Measurements from ENCODE around the gene CHPF2. TPM values are rescaled to one million over a fixed set of nuclear protein-coding genes. Genes with fewer than 3 reads are reported as not detected.

The CHPF2 gene
- total and polyA plus RNA-seq, 2 experiments from 2014 or later, result 51.0 to 70.0 TPM

GRCh38 chr7:151248346-151249033 is 16.2 kb downstream of the CHPF2 start, which contains the start of gene SMARCD3:
Gene SMARCD3 (minus strand): TSS chr7:151248694. CDS start chr7:151248562, 132 bp downstream.
- H3K4me2 ChIP-seq, result peak within 1 kb of the TSS; percentile 93
- peak; percentile 88 for DNase-seq (ENCODE audit: low spot score)
- H3K79me2 ChIP-seq, result peaks cover 44% of the 10 kb centered on the region
- no peak for TF ChIP-seq CTCF (IDR thresholded peaks at IDR 0.05; ENCODE audit: poor library complexity)
- TF ChIP-seq EZH2phosphoT487 (IDR thresholded peaks at IDR 0.05; ENCODE audit: low read depth, severe bottlenecking, unreplicated experiment), result no peak
- TF ChIP-seq EZH2 (IDR thresholded peaks at IDR 0.05; ENCODE audit: borderline replicate concordance), result no peak
- H4K20me1 ChIP-seq (ENCODE audit: insufficient read depth, poor library complexity, severe bottlenecking), result peaks cover 15% of the 10 kb centered on the region
- no peaks in the 10 kb centered on the region for H3K9me2 ChIP-seq (replicated peaks; ENCODE audit: insufficient read depth)
- peak within 1 kb of the TSS; percentile 70 for H2AFZ ChIP-seq
- H3K4me3 ChIP-seq, result peak within 1 kb of the TSS; percentile 87
- H3K9me3 ChIP-seq (ENCODE audit: low read depth), result no peaks in the 10 kb centered on the region
- H3K36me3 ChIP-seq (replicated peaks; ENCODE audit: insufficient read depth, low read depth), result no peaks in the 10 kb centered on the region
- H3K27ac ChIP-seq, result peak within 1 kb of the TSS; percentile 99
- H3K27me3 ChIP-seq, result no peaks in the 10 kb centered on the region
- under 1% methylated on average over 37 of the region's 71 CpGs for WGBS (ENCODE audit: low lambda C conversion rate, missing lambda C conversion rate)
- peaks cover 66% of the 10 kb centered on the region for H3K4me1 ChIP-seq (ENCODE audit: insufficient read depth)

DNA sequence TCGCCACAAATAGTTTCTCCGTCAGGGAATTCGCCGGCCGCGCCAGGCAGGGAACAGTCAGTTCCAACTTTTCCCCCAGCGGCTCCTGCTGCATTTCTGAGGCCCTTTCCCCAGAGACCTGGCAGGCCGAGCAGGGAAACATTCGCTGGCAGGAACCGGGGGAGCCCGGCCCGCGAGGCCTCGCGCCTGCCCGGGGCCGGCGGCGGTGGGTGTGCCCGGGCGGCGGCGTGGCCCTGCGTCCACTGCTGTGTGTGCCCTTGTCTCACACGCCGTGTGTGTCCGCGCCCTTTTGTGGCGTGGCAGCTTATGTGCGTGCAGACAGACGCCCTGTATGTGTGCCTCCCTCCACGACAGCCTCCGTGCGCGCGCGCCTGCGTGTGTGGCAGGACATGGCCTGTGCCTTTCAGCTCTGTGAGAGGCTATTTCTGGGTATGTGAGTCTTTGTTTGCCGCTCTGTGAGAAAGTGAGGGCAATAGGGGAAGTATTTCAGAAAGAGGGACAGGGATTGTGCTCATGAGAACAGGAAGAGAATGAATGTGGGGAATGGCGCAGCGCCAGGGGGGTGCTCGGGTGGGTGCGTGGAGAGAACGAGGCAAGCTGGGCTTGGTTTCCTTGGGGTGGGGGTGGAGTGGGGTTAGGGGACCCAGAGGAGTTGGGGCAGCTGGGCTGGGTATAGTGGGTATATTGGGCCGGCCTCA is 16.9 kb downstream of the CHPF2 start:
- DNase-seq (ENCODE audit: low spot score), result peak; percentile 83
- H3K9me2 ChIP-seq (replicated peaks; ENCODE audit: insufficient read depth), result no peaks in the 10 kb centered on the region
- no peaks in the 10 kb centered on the region for H3K9me3 ChIP-seq (ENCODE audit: low read depth)
- peak overlapping the region; percentile 70 for H2AFZ ChIP-seq
- peaks cover 44% of the 10 kb centered on the region for H3K79me2 ChIP-seq
- H3K4me2 ChIP-seq, result peak overlapping the region; percentile 93
- peaks cover 11% of the 10 kb centered on the region for H4K20me1 ChIP-seq (ENCODE audit: insufficient read depth, poor library complexity, severe bottlenecking)
- peak overlapping the region; percentile 87 for H3K4me3 ChIP-seq
- no peaks in the 10 kb centered on the region for H3K36me3 ChIP-seq (replicated peaks; ENCODE audit: insufficient read depth, low read depth)
- H3K27me3 ChIP-seq, result no peaks in the 10 kb centered on the region
- TF ChIP-seq CTCF (IDR thresholded peaks at IDR 0.05; ENCODE audit: poor library complexity) (no peak), EZH2 (IDR thresholded peaks at IDR 0.05; ENCODE audit: borderline replicate concordance) (no peak), EZH2phosphoT487 (IDR thresholded peaks at IDR 0.05; ENCODE audit: low read depth, severe bottlenecking, unreplicated experiment) (no peak)
- H3K4me1 ChIP-seq (ENCODE audit: insufficient read depth), result peaks cover 66% of the 10 kb centered on the region
- H3K27ac ChIP-seq, result peak overlapping the region; percentile 99
- WGBS (ENCODE audit: low lambda C conversion rate, missing lambda C conversion rate), result 2% methylated on average over 36 of the region's 45 CpGs

- H3K4me3 ChIP-seq, result peak overlapping the region; percentile 87
Observed at GRCh38 chr7:151249732-151250072, 17.4 kb downstream of the CHPF2 start.

More at GRCh38 chr7:151249732-151250072, 17.4 kb downstream of the CHPF2 start:
- Histone ChIP-seq H3K9me3 (ENCODE audit: low read depth) (no peaks in the 10 kb centered on the region), H4K20me1 (ENCODE audit: insufficient read depth, poor library complexity, severe bottlenecking) (peaks cover 11% of the 10 kb centered on the region), H3K27ac (peak overlapping the region; percentile 99), H3K36me3 (replicated peaks; ENCODE audit: insufficient read depth, low read depth) (no peaks in the 10 kb centered on the region), H3K27me3 (no peaks in the 10 kb centered on the region), H3K79me2 (peaks cover 41% of the 10 kb centered on the region), H3K4me2 (peak overlapping the region; percentile 93), H3K9me2 (replicated peaks; ENCODE audit: insufficient read depth) (no peaks in the 10 kb centered on the region), H3K4me1 (ENCODE audit: insufficient read depth) (peaks cover 63% of the 10 kb centered on the region), H2AFZ (peak overlapping the region; percentile 70)
- DNase-seq (ENCODE audit: low spot score), result peak; percentile 85
- TF ChIP-seq EZH2phosphoT487 (IDR thresholded peaks at IDR 0.05; ENCODE audit: low read depth, severe bottlenecking, unreplicated experiment) (no peak), EZH2 (IDR thresholded peaks at IDR 0.05; ENCODE audit: borderline replicate concordance) (no peak), CTCF (IDR thresholded peaks at IDR 0.05; ENCODE audit: poor library complexity) (no peak)
- WGBS (ENCODE audit: low lambda C conversion rate, missing lambda C conversion rate), result 11% methylated on average over 3 of the region's 5 CpGs
